K562 (cell line): ENCODE measurements around the gene CYYR1. TPM values are rescaled to one million over a fixed set of nuclear protein-coding genes. Genes with fewer than 3 reads are reported as not detected.

Experiments
- ATAC-seq: fragments of 200-7000 bp; cut with Tn5 transposase; 3 replicates; pipeline ENCODE4 v1.9.1; 2020; ENCODE audit warnings: moderate library complexity
- BruUV-seq: library from RNA; stranded (reverse); fragments of 400-500 nt; replicated peaks from 2 replicates; lab custom pipeline; 2021; lab: Mats Ljungman, UMichigan
- CTCF ChIA-PET: fragments of 300-600 bp; formaldehyde crosslinking; extraction: SDS; loops from one replicate; lab custom pipeline; 2021; ENCODE audit warnings: low intra/inter-chr PET ratio; lab: Yijun Ruan, JAX
- POLR2A ChIA-PET: fragments of 300-600, 350-650 bp; sonication (Branson Sonifier 250); formaldehyde crosslinking; extraction: SDS; loops from one replicate; lab custom pipeline; 2021; ENCODE audit warnings: antibody characterized with exemption, inconsistent platforms; lab: Yijun Ruan, JAX
- DNase-seq, 4 experiments: peaks; one replicate each; pipeline versions ENCODE4 v3.0.0 to v3.0.0-alpha.2; 2011 to 2018; ENCODE audit warnings: low spot score in 3 of 4, mixed read lengths in 3 of 4; ENCODE audit errors: extremely low read depth in 1 of 4
- FAIRE-seq: peaks from 2 replicates; lab custom pipeline; 2011; peaks lifted over from hg19 to GRCh38; lab: Jason Lieb, UNC
- H2AFZ ChIP-seq: 2 replicates; pipeline ENCODE4 v1.6.0; 2011; ENCODE audit warnings: low read depth, low read length, control low read depth, inconsistent platforms
- H3K27ac ChIP-seq: fragments of 200-600 bp; 3 replicates; pipeline ENCODE4 v1.8.0; 2011; ENCODE audit warnings: low read depth, mild to moderate bottlenecking, control low read depth, inconsistent platforms, low read length, moderate library complexity, mixed read lengths; ENCODE audit errors: extremely low read depth
- H3K27me3 ChIP-seq, 2 experiments: fragments of 300-600 bp in 1 of 2; 2 replicates in 1 of 2; 3 replicates in 1 of 2; pipeline versions ENCODE4 v1.6.0 to v1.8.0; 2011; ENCODE audit warnings: inconsistent platforms in 2 of 2, low read length in 2 of 2, mild to moderate bottlenecking in 1 of 2, mixed read lengths in 1 of 2, moderate library complexity in 1 of 2; ENCODE audit not compliant: control insufficient read depth in 2 of 2, insufficient read depth in 2 of 2
- H3K36me3 ChIP-seq: fragments of 300-600 bp; 3 replicates; pipeline ENCODE4 v1.8.0; 2011; ENCODE audit warnings: mild to moderate bottlenecking, low read length, inconsistent platforms; ENCODE audit not compliant: control insufficient read depth, insufficient read depth
- H3K4me1 ChIP-seq, 2 experiments: fragments of 200-600 bp in 1 of 2; replicated peaks in 1 of 2; 2 replicates in 1 of 2; 3 replicates in 1 of 2; pipeline versions ENCODE4 v1.5.1 to v1.8.0; 2011; ENCODE audit warnings: inconsistent platforms in 2 of 2, low read length in 2 of 2, mild to moderate bottlenecking in 1 of 2, mixed read lengths in 1 of 2, moderate library complexity in 1 of 2; ENCODE audit not compliant: control insufficient read depth in 2 of 2, insufficient read depth in 2 of 2
- H3K4me2 ChIP-seq: 2 replicates; pipeline ENCODE4 v1.6.1; 2011; ENCODE audit warnings: low read length, control low read depth, inconsistent platforms, mixed read lengths; ENCODE audit not compliant: insufficient read depth
- H3K4me3 ChIP-seq: fragments of 200-600 bp; sonication (generic), shearing (Covaris generic); 2 replicates; pipeline ENCODE4 v1.5.1; 2016; ENCODE audit warnings: control low read depth, inconsistent platforms
- H3K79me2 ChIP-seq: fragments of 200-600 bp; 3 replicates; pipeline ENCODE4 v1.8.0; 2011; ENCODE audit warnings: low read length, inconsistent platforms; ENCODE audit not compliant: control insufficient read depth, insufficient read depth
- H3K9ac ChIP-seq, 2 experiments: 2 replicates each; pipeline versions ENCODE4 v1.6.0 to v1.6.1; 2011; ENCODE audit warnings: low read depth in 2 of 2, low read length in 2 of 2, control low read depth in 1 of 2, inconsistent platforms in 1 of 2, mild to moderate bottlenecking in 1 of 2, mixed read lengths in 1 of 2; ENCODE audit not compliant: insufficient read depth in 1 of 2
- H3K9me1 ChIP-seq: one replicate; pipeline ENCODE4 v1.6.0; 2011; ENCODE audit warnings: inconsistent platforms, mild to moderate bottlenecking, low read length, moderate library complexity; ENCODE audit not compliant: control insufficient read depth, insufficient read depth
- H3K9me3 ChIP-seq: replicated peaks from 2 replicates; pipeline ENCODE4 v1.5.1; 2011; ENCODE audit warnings: low read depth, low read length, inconsistent platforms; ENCODE audit not compliant: control insufficient read depth, insufficient read depth
- H4K20me1 ChIP-seq: replicated peaks from 2 replicates; pipeline ENCODE4 v1.6.1; 2011; ENCODE audit warnings: low read length, inconsistent platforms, mixed read lengths; ENCODE audit not compliant: control insufficient read depth, insufficient read depth
- ETV5 ChIP-seq: sonication (generic); formaldehyde crosslinking; IDR thresholded peaks from 2 replicates; pipeline ENCODE4 v1.4.0; 2020; ENCODE audit warnings: low read depth, mild to moderate bottlenecking, missing genetic modification reagents
- MECOM ChIP-seq: fragments of 250-450 bp; sonication (Bioruptor Pico); IDR thresholded peaks from 2 replicates; pipeline ENCODE4 v1.8.0; 2022; ENCODE audit warnings: inconsistent platforms
- SPI1 ChIP-seq: IDR thresholded peaks from 2 replicates; pipeline ENCODE4 v1.6.1; 2011; ENCODE audit warnings: low read depth, low read length, control low read depth, borderline replicate concordance
- YBX1 ChIP-seq: fragments of 450-650 bp; IDR thresholded peaks from 2 replicates; pipeline ENCODE4 v1.7.1; 2016; ENCODE audit warnings: mild to moderate bottlenecking
- WGBS: fragments of 100-300 bp; shearing (Covaris generic); methylation state at CpG from one replicate; pipeline ENCODE4 v1.1.6; 2016; ENCODE audit warnings: low coverage, mixed read lengths; ENCODE audit not compliant: insufficient coverage; ENCODE audit errors: missing lambda C conversion rate; 5-methylcytosine and 5-hydroxymethylcytosine counted together
- in situ Hi-C: fragments of 300-500 bp; cut with MboI; formaldehyde crosslinking; loops from 4 replicates; pipeline ENCODE4 v1.15.0; 2018; ENCODE audit warnings: inconsistent platforms, mixed read lengths
- intact Hi-C: fragments of 100-400 bp; cut with micrococcal nuclease; formaldehyde crosslinking; loops from 2 replicates; pipeline ENCODE4 v1.14.2; 2022
- polyA plus RNA-seq, 8 experiments: library from polyadenylated mRNA; depleted of rRNA in 4 of 8; stranded (reverse) in 5 of 8; unstranded in 3 of 8; fragments of >200 nt; fragmentation: Nextera tagmentation in 2 of 8; fragmentation: Illumina TruSeq in 1 of 8; extraction: Ambion mirVana in 2 of 8; extraction: Trizol in 1 of 8; gene quantifications; 2 replicates each; pipeline versions ENCODE4 v1.2.1 to v1.2.3, GENCODE V29; 2011 to 2014; ENCODE audit warnings: inconsistent platforms in 1 of 8, missing spikeins in 1 of 8
- total RNA-seq, 7 experiments: library from RNA; depleted of rRNA in 6 of 7; stranded (reverse); fragments of >200 nt in 6 of 7; fragmentation: Illumina TruSeq in 2 of 7; extraction: Trizol in 2 of 7; gene quantifications; 2 replicates each; pipeline versions ENCODE4 v1.2.1 to v1.2.3, GENCODE V29; 2011 to 2021; ENCODE audit warnings: low replicate concordance in 1 of 7
- TF ChIP-seq, protein P1 (sequence below): sonication (generic); formaldehyde crosslinking; IDR thresholded peaks from 2 replicates; pipeline ENCODE4 v1.8.0; 2022; ENCODE audit warnings: mild to moderate bottlenecking, missing genetic modification reagents
- TF ChIP-seq, protein P2 (sequence below), 2 experiments: fragments of 450-650 bp in 1 of 2; sonication (generic) in 1 of 2; formaldehyde crosslinking in 1 of 2; IDR thresholded peaks; 2 replicates each; pipeline versions ENCODE4 v1.7.1 to v1.9.0; 2016 to 2022; ENCODE audit warnings: inconsistent platforms in 1 of 2, mild to moderate bottlenecking in 1 of 2, missing genetic modification reagents in 1 of 2
- TF ChIP-seq, protein P3 (sequence below): sonication (generic); formaldehyde crosslinking; IDR thresholded peaks from 2 replicates; pipeline ENCODE4 v1.8.1; 2023; ENCODE audit warnings: mild to moderate bottlenecking, missing genetic modification reagents, moderate library complexity

Gene CYYR1
- total and polyA plus RNA-seq, 9 of the 15 experiments (the other 6 are each of a cell fraction or from before 2014, with no cell fraction given) = not detected

DNA sequence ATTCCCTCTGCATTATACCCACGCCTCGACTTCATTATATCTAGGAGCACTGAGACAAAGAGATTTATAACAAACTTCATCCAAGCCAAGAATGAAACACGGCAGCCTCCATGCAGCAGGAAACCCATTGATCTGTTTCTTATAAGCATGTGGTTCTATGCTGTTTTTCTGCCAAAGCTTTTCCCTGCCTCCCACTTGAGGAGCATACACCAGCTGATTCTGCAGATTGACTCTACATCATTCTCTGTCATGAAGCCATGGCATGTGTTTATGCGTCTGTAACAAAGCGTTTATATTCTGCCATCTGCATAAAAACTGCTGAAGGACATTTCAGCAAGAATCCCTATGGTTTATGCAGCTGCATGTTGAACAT, 102.0 kb downstream of the CYYR1 start:
- intact Hi-C loops (no loop called here), in situ Hi-C loops (no loop called here)
- Histone ChIP-seq H4K20me1 (no peaks in the 10 kb centered on the region), H3K4me3 (no peak overlapping the region), H3K27ac (no peak overlapping the region), H3K9ac (no peak overlapping the region), H3K9me3 (no peaks in the 10 kb centered on the region; the same call in 1 of the 2 replicates), H2AFZ (no peak overlapping the region), H3K4me2 (no peak overlapping the region), H3K9me1 (no peaks in the 10 kb centered on the region), H3K79me2 (no peaks in the 10 kb centered on the region), H3K36me3 (no peaks in the 10 kb centered on the region), H3K27me3 (no peaks in the 10 kb centered on the region), H3K4me1 (no peaks in the 10 kb centered on the region)
- FAIRE-seq = no peak
- no TSS peak for BruUV-seq
- POLR2A ChIA-PET = no interaction called here
- CTCF ChIA-PET = no interaction called here
- no peak for ATAC-seq
- WGBS = 3% methylated on average over 5 of the region's 5 CpGs
- no peak for DNase-seq
- TF ChIP-seq, protein P1, sequence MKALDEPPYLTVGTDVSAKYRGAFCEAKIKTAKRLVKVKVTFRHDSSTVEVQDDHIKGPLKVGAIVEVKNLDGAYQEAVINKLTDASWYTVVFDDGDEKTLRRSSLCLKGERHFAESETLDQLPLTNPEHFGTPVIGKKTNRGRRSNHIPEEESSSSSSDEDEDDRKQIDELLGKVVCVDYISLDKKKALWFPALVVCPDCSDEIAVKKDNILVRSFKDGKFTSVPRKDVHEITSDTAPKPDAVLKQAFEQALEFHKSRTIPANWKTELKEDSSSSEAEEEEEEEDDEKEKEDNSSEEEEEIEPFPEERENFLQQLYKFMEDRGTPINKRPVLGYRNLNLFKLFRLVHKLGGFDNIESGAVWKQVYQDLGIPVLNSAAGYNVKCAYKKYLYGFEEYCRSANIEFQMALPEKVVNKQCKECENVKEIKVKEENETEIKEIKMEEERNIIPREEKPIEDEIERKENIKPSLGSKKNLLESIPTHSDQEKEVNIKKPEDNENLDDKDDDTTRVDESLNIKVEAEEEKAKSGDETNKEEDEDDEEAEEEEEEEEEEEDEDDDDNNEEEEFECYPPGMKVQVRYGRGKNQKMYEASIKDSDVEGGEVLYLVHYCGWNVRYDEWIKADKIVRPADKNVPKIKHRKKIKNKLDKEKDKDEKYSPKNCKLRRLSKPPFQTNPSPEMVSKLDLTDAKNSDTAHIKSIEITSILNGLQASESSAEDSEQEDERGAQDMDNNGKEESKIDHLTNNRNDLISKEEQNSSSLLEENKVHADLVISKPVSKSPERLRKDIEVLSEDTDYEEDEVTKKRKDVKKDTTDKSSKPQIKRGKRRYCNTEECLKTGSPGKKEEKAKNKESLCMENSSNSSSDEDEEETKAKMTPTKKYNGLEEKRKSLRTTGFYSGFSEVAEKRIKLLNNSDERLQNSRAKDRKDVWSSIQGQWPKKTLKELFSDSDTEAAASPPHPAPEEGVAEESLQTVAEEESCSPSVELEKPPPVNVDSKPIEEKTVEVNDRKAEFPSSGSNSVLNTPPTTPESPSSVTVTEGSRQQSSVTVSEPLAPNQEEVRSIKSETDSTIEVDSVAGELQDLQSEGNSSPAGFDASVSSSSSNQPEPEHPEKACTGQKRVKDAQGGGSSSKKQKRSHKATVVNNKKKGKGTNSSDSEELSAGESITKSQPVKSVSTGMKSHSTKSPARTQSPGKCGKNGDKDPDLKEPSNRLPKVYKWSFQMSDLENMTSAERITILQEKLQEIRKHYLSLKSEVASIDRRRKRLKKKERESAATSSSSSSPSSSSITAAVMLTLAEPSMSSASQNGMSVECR (CRISPR knock-in tag) = no peak
- no peak for TF ChIP-seq SPI1
- TF ChIP-seq ETV5 (CRISPR knock-in tag) = no peak
- no peak for TF ChIP-seq YBX1
- no peak for TF ChIP-seq MECOM (CRISPR knock-in tag)
- TF ChIP-seq, protein P2, sequence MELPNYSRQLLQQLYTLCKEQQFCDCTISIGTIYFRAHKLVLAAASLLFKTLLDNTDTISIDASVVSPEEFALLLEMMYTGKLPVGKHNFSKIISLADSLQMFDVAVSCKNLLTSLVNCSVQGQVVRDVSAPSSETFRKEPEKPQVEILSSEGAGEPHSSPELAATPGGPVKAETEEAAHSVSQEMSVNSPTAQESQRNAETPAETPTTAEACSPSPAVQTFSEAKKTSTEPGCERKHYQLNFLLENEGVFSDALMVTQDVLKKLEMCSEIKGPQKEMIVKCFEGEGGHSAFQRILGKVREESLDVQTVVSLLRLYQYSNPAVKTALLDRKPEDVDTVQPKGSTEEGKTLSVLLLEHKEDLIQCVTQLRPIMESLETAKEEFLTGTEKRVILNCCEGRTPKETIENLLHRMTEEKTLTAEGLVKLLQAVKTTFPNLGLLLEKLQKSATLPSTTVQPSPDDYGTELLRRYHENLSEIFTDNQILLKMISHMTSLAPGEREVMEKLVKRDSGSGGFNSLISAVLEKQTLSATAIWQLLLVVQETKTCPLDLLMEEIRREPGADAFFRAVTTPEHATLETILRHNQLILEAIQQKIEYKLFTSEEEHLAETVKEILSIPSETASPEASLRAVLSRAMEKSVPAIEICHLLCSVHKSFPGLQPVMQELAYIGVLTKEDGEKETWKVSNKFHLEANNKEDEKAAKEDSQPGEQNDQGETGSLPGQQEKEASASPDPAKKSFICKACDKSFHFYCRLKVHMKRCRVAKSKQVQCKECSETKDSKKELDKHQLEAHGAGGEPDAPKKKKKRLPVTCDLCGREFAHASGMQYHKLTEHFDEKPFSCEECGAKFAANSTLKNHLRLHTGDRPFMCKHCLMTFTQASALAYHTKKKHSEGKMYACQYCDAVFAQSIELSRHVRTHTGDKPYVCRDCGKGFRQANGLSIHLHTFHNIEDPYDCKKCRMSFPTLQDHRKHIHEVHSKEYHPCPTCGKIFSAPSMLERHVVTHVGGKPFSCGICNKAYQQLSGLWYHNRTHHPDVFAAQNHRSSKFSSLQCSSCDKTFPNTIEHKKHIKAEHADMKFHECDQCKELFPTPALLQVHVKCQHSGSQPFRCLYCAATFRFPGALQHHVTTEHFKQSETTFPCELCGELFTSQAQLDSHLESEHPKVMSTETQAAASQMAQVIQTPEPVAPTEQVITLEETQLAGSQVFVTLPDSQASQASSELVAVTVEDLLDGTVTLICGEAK (IDR thresholded peaks at IDR 0.05) = no peak
- TF ChIP-seq, protein P2 (CRISPR knock-in tag; IDR thresholded peaks at IDR 0.05) = no peak
- TF ChIP-seq, protein P3, sequence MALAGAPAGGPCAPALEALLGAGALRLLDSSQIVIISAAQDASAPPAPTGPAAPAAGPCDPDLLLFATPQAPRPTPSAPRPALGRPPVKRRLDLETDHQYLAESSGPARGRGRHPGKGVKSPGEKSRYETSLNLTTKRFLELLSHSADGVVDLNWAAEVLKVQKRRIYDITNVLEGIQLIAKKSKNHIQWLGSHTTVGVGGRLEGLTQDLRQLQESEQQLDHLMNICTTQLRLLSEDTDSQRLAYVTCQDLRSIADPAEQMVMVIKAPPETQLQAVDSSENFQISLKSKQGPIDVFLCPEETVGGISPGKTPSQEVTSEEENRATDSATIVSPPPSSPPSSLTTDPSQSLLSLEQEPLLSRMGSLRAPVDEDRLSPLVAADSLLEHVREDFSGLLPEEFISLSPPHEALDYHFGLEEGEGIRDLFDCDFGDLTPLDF (CRISPR knock-in tag) = no peak
